H9 (cell line): ENCODE data around the gene SOWAHB. TPM values are rescaled to one million over a fixed set of nuclear protein-coding genes. Genes with fewer than 3 reads are reported as not detected.
A peak's percentile ranks its signal among the peaks of the same experiment; 100 is the strongest.

Experiments
- DNase-seq: peaks from one replicate; pipeline ENCODE4 v3.0.0-alpha.2; 2017
- H2AFZ ChIP-seq: one replicate; pipeline ENCODE4 v1.6.1; 2013; ENCODE audit warnings: mild to moderate bottlenecking, low read length, control low read depth, moderate library complexity
- H2AK5ac ChIP-seq: 2 replicates; pipeline ENCODE4 v1.6.1; 2013; ENCODE audit warnings: low read length, control low read depth, mixed read lengths; ENCODE audit not compliant: insufficient read length
- H2BK120ac ChIP-seq: one replicate; pipeline ENCODE4 v1.6.1; 2013; ENCODE audit warnings: low read depth, mild to moderate bottlenecking, low read length, control low read depth, inconsistent platforms; ENCODE audit not compliant: poor library complexity, severe bottlenecking
- H2BK12ac ChIP-seq: 2 replicates; pipeline ENCODE4 v1.6.1; 2013; ENCODE audit warnings: low read length, control low read depth, mixed read lengths, low read depth; ENCODE audit not compliant: insufficient read length
- H2BK15ac ChIP-seq: 2 replicates; pipeline ENCODE4 v1.6.1; 2013; ENCODE audit warnings: low read depth, low read length, control low read depth
- H2BK20ac ChIP-seq: one replicate; pipeline ENCODE4 v1.6.1; 2013; ENCODE audit warnings: low read depth, mild to moderate bottlenecking, low read length, control low read depth, inconsistent platforms; ENCODE audit not compliant: poor library complexity, severe bottlenecking
- H2BK5ac ChIP-seq: 2 replicates; pipeline ENCODE4 v1.6.1; 2013; ENCODE audit warnings: low read length, control low read depth, mixed read lengths; ENCODE audit not compliant: insufficient read length
- H3K14ac ChIP-seq: 2 replicates; pipeline ENCODE4 v1.6.1; 2013; ENCODE audit warnings: low read length, control low read depth; ENCODE audit not compliant: insufficient read depth
- H3K18ac ChIP-seq: 2 replicates; pipeline ENCODE4 v1.6.1; 2013; ENCODE audit warnings: low read depth, mild to moderate bottlenecking, mixed read lengths, low read length, control low read depth; ENCODE audit not compliant: insufficient read length
- H3K23ac ChIP-seq: 2 replicates; pipeline ENCODE4 v1.6.1; 2013; ENCODE audit warnings: low read length, control low read depth, mixed read lengths, low read depth; ENCODE audit not compliant: insufficient read length
- H3K23me2 ChIP-seq: 2 replicates; pipeline ENCODE4 v1.6.1; 2013; ENCODE audit warnings: low read depth, mild to moderate bottlenecking, mixed read lengths, low read length, control low read depth; ENCODE audit not compliant: insufficient read length, poor library complexity, severe bottlenecking
- H3K27ac ChIP-seq: 2 replicates; pipeline ENCODE4 v1.5.1; 2013; ENCODE audit warnings: low read length, control low read depth, mixed read lengths, low read depth; ENCODE audit not compliant: insufficient read length
- H3K27me3 ChIP-seq: 2 replicates; pipeline ENCODE4 v1.6.1; 2013; ENCODE audit warnings: low read length, control low read depth, inconsistent platforms; ENCODE audit not compliant: insufficient read depth
- H3K4ac ChIP-seq: 2 replicates; pipeline ENCODE4 v1.6.1; 2013; ENCODE audit warnings: low read depth, mild to moderate bottlenecking, control low read depth, inconsistent platforms, low read length, moderate library complexity
- H3K4me1 ChIP-seq: 2 replicates; pipeline ENCODE4 v1.6.1; 2013; ENCODE audit warnings: low read length, control low read depth, inconsistent platforms; ENCODE audit not compliant: insufficient read depth
- H3K4me2 ChIP-seq: 2 replicates; pipeline ENCODE4 v1.6.1; 2013; ENCODE audit warnings: low read length, control low read depth, mixed read lengths; ENCODE audit not compliant: insufficient read length, insufficient read depth
- H3K56ac ChIP-seq: 2 replicates; pipeline ENCODE4 v1.6.1; 2013; ENCODE audit warnings: low read depth, mild to moderate bottlenecking, mixed read lengths, low read length, control low read depth; ENCODE audit not compliant: insufficient read length
- H3K79me1 ChIP-seq: 2 replicates; pipeline ENCODE4 v1.6.1; 2013; ENCODE audit warnings: low read depth, mild to moderate bottlenecking, moderate library complexity, low read length, control low read depth, inconsistent platforms; ENCODE audit not compliant: insufficient read depth, poor library complexity, severe bottlenecking
- H3K79me2 ChIP-seq: 2 replicates; pipeline ENCODE4 v1.6.1; 2013; ENCODE audit warnings: low read length, control low read depth, inconsistent platforms; ENCODE audit not compliant: insufficient read depth
- H3K9ac ChIP-seq: 2 replicates; pipeline ENCODE4 v1.6.1; 2013; ENCODE audit warnings: low read length, control low read depth, mixed read lengths; ENCODE audit not compliant: insufficient read length; ENCODE audit errors: extremely low read depth
- H3K9me3 ChIP-seq: one replicate; pipeline ENCODE4 v1.6.1; 2013; ENCODE audit warnings: low read depth, low read length, inconsistent platforms; ENCODE audit not compliant: control insufficient read depth
- H3T11ph ChIP-seq: one replicate; pipeline ENCODE4 v1.6.1; 2013; ENCODE audit warnings: mild to moderate bottlenecking, low read length, control low read depth, inconsistent platforms
- H4K20me1 ChIP-seq: one replicate; pipeline ENCODE4 v1.6.1; 2013; ENCODE audit not compliant: control insufficient read depth, insufficient read length, insufficient read depth
- H4K5ac ChIP-seq: 2 replicates; pipeline ENCODE4 v1.6.1; 2013; ENCODE audit warnings: low read depth, mild to moderate bottlenecking, mixed read lengths, low read length, control low read depth; ENCODE audit not compliant: insufficient read length
- H4K8ac ChIP-seq: replicated peaks from 2 replicates; pipeline ENCODE4 v1.6.1; 2013; ENCODE audit warnings: low read length, control low read depth, mixed read lengths, low read depth; ENCODE audit not compliant: insufficient read length
- H4K91ac ChIP-seq: 2 replicates; pipeline ENCODE4 v1.6.1; 2013; ENCODE audit warnings: low read depth, mild to moderate bottlenecking, moderate library complexity, mixed read lengths, low read length, control low read depth; ENCODE audit not compliant: insufficient read length
- H3K27ac Mint-ChIP-seq, 3 experiments: 2 replicates in 2 of 3; 3 replicates in 1 of 3; pipeline ENCODE4 v1.8.0; 2020 to 2021; ENCODE audit warnings: mixed read lengths in 3 of 3, mild to moderate bottlenecking in 1 of 3, moderate library complexity in 1 of 3
- H3K27me3 Mint-ChIP-seq: 2 replicates; pipeline ENCODE4 v1.8.0; 2021; ENCODE audit warnings: low read depth, mild to moderate bottlenecking, moderate library complexity, mixed read lengths
- H3K36me3 Mint-ChIP-seq, 3 experiments: 2 replicates in 2 of 3; 3 replicates in 1 of 3; pipeline ENCODE4 v1.8.0; 2020 to 2021; ENCODE audit warnings: low read depth in 3 of 3, mixed read lengths in 3 of 3; ENCODE audit not compliant: insufficient read depth in 1 of 3
- H3K4me1 Mint-ChIP-seq, 2 experiments: 2 replicates each; pipeline ENCODE4 v1.8.0; 2020; ENCODE audit warnings: mixed read lengths in 2 of 2
- H3K4me3 Mint-ChIP-seq, 2 experiments: 2 replicates in 1 of 2; 3 replicates in 1 of 2; pipeline ENCODE4 v1.8.0; 2020 to 2021; ENCODE audit warnings: mild to moderate bottlenecking in 2 of 2, mixed read lengths in 2 of 2, moderate library complexity in 1 of 2
- H3K9me3 Mint-ChIP-seq, 2 experiments: 2 replicates in 1 of 2; 3 replicates in 1 of 2; pipeline ENCODE4 v1.8.0; 2020; ENCODE audit warnings: mild to moderate bottlenecking in 2 of 2, mixed read lengths in 2 of 2, moderate library complexity in 1 of 2
- CTCF ChIP-seq: fragments of 200-600 bp; sonication (generic); conservative IDR thresholded peaks from 3 replicates; pipeline ENCODE4 v1.8.0; 2021; ENCODE audit warnings: antibody characterized with exemption, mild to moderate bottlenecking
- WGBS: extraction: QIAGEN DNeasy Blood & Tissue Kit; methylation state at CpG from one replicate; pipeline ENCODE4 v1.1.7; 2013; ENCODE audit warnings: missing lambda C conversion rate, low lambda C conversion rate, mixed read lengths; ENCODE audit not compliant: insufficient read length; ENCODE audit errors: extremely low coverage; 5-methylcytosine and 5-hydroxymethylcytosine counted together
- total RNA-seq: library from RNA; stranded (reverse); gene quantifications from 2 replicates; pipeline ENCODE4 v1.2.1, GENCODE V29; 2021

The SOWAHB gene
- total RNA-seq, 1 experiment from 2014 or later = 0.26 TPM

- Histone ChIP-seq H3K27me3 (no peaks in the 10 kb centered on the region; the same call in 1 of the 2 replicates), H3K18ac (no peak overlapping the region), H2BK20ac (no peak overlapping the region), H4K8ac (no peak overlapping the region), H2BK15ac (no peak overlapping the region), H2AFZ (no peak overlapping the region), H4K20me1 (no peaks in the 10 kb centered on the region), H3K4me1 (no peaks in the 10 kb centered on the region; the same call in 1 of the 2 replicates), H4K91ac (no peak overlapping the region), H3K4me2 (no peak overlapping the region), H3T11ph (no peak overlapping the region), H2BK12ac (no peak overlapping the region), H3K14ac (no peak overlapping the region), H2AK5ac (no peak overlapping the region), H2BK5ac (no peak overlapping the region), H3K9ac (no peak overlapping the region), H2BK120ac (no peak overlapping the region), H3K23ac (no peak overlapping the region), H3K4ac (no peak overlapping the region), H3K79me1 (no peaks in the 10 kb centered on the region), H4K5ac (no peak overlapping the region), H3K79me2 (peaks cover 7% of the 10 kb centered on the region; the same call in 1 of the 2 replicates), H3K56ac (no peak overlapping the region), H3K27ac (no peak overlapping the region), H3K23me2 (peaks cover 23% of the 10 kb centered on the region), H3K9me3 (no peaks in the 10 kb centered on the region)
- Mint-ChIP-seq H3K27me3 (peaks cover 21% of the 10 kb centered on the region), H3K27ac (no peak overlapping the region), H3K9me3 (no peaks in the 10 kb centered on the region), H3K4me3 (peak overlapping the region in 1 of 2 experiments; percentile 84; a peak in 1 of 5 replicates), H3K36me3 (peaks cover 0 to 3% (median 0%) of the 10 kb centered on the region in 3 experiments; a peak in 3 of 7 replicates), H3K4me1 (peaks cover 13 to 22% of the 10 kb centered on the region in 2 experiments)
- DNase-seq = no peak
- no peak for TF ChIP-seq CTCF
- WGBS = no CpG with 5 or more reads among the region's 2 CpGs
These were observed 49.4 kb upstream of the SOWAHB start for GRCh38 chr4:76947369-76947768.
